A549 (cell line): Measurements from ENCODE around the gene UBE2K.
"Not testable (repeated sequence)": the region's sequence is repeated elsewhere in the genome, so short reads cannot be mapped to it uniquely, and the experiment has no call there.

ENCODE experiments used
- ELK1 ChIP-seq: fragments of 150-350 bp; IDR thresholded peaks from 2 replicates; pipeline ENCODE4 v1.6.1; 2014; ENCODE audit warnings: low read depth, mild to moderate bottlenecking, low read length
- JUNB ChIP-seq: fragments of >200 bp; sonication (Bioruptor Twin); formaldehyde crosslinking; IDR thresholded peaks from 2 replicates; pipeline ENCODE4 v1.6.1; 2016
- MAX ChIP-seq: IDR thresholded peaks from 2 replicates; pipeline ENCODE4 v1.6.1; 2012
- POLR2A ChIP-seq: IDR thresholded peaks from 2 replicates; pipeline ENCODE4 v1.6.1; 2012; ENCODE audit warnings: mild to moderate bottlenecking, low read length

- TF ChIP-seq POLR2A, MAX, JUNB, ELK1: not testable (repeated sequence)
These were observed 115.1 kb downstream of the UBE2K start for GRCh38 chr4:39813033-39813432.
